ENCODE results near the gene INF2.

The INF2 gene

DNA sequence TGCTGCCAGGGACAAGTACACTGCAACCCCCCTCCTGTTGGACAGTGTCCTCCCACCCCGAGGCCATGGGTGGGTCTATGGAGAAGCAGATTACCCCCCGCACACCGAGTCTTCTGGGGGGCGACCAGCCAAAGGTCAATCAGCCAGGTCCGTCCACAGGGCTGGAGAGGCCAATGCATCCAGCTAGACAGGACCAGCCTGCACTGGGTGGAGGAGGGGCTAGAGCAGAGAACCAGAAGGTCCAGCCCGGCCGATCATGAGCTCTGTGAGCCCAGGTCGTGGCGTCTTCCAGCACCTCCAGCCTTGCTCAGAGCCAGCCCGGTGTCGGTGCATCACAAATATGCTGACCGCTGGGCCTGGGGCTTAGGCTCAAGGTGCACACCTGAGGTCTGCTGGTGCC is 26.5 kb downstream of the INF2 start:
- H3K27ac ChIP-seq, result peak overlapping the region; percentile 64
- TF ChIP-seq, protein P1, sequence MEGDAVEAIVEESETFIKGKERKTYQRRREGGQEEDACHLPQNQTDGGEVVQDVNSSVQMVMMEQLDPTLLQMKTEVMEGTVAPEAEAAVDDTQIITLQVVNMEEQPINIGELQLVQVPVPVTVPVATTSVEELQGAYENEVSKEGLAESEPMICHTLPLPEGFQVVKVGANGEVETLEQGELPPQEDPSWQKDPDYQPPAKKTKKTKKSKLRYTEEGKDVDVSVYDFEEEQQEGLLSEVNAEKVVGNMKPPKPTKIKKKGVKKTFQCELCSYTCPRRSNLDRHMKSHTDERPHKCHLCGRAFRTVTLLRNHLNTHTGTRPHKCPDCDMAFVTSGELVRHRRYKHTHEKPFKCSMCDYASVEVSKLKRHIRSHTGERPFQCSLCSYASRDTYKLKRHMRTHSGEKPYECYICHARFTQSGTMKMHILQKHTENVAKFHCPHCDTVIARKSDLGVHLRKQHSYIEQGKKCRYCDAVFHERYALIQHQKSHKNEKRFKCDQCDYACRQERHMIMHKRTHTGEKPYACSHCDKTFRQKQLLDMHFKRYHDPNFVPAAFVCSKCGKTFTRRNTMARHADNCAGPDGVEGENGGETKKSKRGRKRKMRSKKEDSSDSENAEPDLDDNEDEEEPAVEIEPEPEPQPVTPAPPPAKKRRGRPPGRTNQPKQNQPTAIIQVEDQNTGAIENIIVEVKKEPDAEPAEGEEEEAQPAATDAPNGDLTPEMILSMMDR (IDR thresholded peaks at IDR 0.05), result no peak
- TF ChIP-seq ZFX (IDR thresholded peaks at IDR 0.05; ENCODE audit: borderline replicate concordance), result no peak

DNA sequence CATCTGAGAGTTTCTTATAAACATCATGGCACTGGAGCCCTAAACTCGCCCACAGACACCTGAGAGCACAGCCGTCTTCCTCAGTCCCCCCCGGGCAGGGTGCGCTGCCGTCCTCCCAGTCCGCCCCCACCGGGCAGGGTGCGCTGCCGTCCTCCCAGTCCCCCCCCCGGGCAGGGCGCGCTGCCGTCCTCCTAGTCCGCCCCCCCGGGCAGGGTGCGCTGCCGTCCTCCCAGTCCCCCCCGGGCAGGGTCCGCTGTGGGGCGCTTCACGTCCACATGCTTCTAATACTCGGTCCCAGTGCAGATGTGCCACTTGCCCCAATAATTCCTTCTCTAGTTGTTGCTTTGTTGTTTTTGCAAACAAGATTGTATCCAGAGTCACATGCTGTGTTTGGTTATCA is 27.7 kb downstream of the INF2 start:
- TF ChIP-seq, protein P1 (IDR thresholded peaks at IDR 0.05), result no peak
- no peak for TF ChIP-seq ZFX (IDR thresholded peaks at IDR 0.05; ENCODE audit: borderline replicate concordance)
- H3K27ac ChIP-seq, result no peak overlapping the region

GRCh38 chr14:104717646-104718045 is 28.2 kb downstream of the INF2 start:
- H3K27ac ChIP-seq, result no peak overlapping the region
- TF ChIP-seq ZFX (IDR thresholded peaks at IDR 0.05; ENCODE audit: borderline replicate concordance), result no peak
- TF ChIP-seq, protein P1 (IDR thresholded peaks at IDR 0.05), result no peak

GRCh38 chr14:104718147-104718546 is 28.7 kb downstream of the INF2 start:
- TF ChIP-seq, protein P1 (IDR thresholded peaks at IDR 0.05), result no peak
- no peak for TF ChIP-seq ZFX (IDR thresholded peaks at IDR 0.05; ENCODE audit: borderline replicate concordance)

DNA sequence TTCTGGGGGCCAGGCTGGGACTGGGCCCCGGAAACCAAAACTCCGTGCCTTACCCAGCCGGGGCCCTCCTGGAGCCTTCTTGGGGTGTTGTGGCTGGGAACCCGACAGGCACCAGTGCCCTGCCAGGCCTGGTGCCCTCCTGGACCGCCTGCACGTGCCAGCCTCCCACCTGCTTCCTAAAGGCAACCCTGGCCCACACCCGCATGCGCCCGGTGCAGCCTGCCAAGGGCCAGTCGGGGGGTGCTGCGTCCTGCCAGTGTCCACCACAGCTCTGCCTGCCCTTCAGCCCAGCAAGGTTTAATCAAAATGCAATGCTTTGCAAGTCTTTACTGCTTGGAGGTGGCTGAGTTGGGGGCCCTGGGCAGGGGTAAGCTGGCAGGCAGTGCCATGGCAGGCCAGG is 29.5 kb downstream of the INF2 start:
- no peak for TF ChIP-seq ZFX (IDR thresholded peaks at IDR 0.05; ENCODE audit: borderline replicate concordance)
- TF ChIP-seq, protein P1 (IDR thresholded peaks at IDR 0.05), result no peak
- no peak overlapping the region for H3K27ac ChIP-seq

More at GRCh38 chr14:104718147-104718546, 28.7 kb downstream of the INF2 start:
- H3K27ac ChIP-seq, result no peak overlapping the region

DNA sequence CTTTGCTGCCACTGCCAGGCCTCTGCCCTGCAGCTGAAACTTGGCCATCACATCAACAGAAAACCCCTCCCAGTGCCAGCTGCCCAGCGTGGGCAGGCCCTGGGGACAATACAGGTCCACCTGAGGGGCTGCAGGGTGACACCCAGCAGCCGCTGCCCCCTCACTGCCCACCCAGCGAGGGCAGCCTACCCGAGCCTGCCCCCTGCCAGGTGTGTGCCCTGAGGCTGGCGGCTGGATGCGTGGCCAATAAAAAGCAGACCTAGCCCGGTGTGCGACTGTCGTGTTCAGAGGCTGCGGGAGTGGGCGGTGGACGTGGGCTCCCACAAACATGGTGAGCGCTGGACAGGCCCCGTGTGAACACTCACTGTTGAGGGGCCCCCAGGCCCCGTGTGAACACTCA is 29.9 kb downstream of the INF2 start:
- no peak overlapping the region for H3K27ac ChIP-seq
- TF ChIP-seq, protein P1 (IDR thresholded peaks at IDR 0.05), result no peak
- TF ChIP-seq ZFX (IDR thresholded peaks at IDR 0.05; ENCODE audit: borderline replicate concordance), result no peak

DNA sequence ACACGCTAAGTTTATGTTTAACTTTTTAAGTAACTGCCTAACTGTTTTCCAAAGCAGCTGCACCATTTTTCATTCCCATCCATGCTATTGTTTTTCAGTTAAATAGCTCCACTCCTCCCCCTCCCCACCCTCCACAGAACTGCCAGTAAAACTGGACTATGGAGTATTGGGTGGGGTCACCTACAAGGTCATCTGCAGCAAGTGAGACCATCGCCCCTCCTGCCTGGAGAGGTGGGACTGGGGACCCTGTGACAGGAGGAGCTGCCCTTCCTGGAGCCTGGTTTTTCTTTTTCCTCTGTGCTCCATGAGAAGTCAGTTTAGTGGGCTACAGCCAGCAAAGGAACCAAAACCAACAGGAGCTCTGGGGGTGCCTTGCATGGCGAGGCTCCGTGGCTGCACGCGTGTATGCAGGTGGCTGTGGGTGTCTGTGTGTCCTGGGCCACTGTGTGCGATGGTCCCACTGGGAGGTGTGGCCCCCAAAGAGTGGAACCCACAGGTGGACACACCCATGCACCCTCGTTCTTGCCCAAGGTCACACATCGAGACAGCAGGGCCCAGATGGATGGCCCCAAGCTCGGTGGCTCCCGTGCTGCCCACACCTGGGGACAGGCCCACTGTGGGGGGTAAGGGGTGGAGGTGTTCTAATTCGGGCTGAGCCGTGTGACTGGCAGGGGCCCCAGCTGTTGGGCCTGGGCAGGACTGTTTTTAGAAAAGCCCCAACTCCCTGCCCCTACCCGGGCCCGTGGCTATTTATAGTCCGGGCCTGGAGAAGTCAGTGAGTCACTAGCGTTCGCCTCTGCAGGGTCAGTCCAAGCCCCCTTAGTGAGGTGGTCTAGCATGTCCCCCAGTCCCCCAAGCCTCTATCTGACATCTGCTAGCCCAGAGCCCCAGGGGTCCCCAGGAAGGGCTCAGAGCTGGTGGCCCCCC is 32.4 kb downstream of the INF2 start:
- no peak overlapping the region for H3K27ac ChIP-seq
- TF ChIP-seq, protein P1 (IDR thresholded peaks at IDR 0.05), result no peak
- TF ChIP-seq ZFX (IDR thresholded peaks at IDR 0.05; ENCODE audit: borderline replicate concordance), result no peak
